Measurements from ENCODE around the gene PROCA1. TPM values are rescaled to one million over a fixed set of nuclear protein-coding genes. Genes with fewer than 3 reads are reported as not detected.

The PROCA1 gene
- total RNA-seq, 1 experiment from 2014 or later, result 4.9 TPM

- Histone ChIP-seq H3K4me3 (ENCODE audit: low read depth in 2 of 2, low read length in 2 of 2) (peak within 1 kb of the TSS; percentile 69 to 96), H3K27me3 (ENCODE audit: control insufficient read depth, insufficient read depth, low read length) (no peaks in the 10 kb centered on the region), H3K4me1 (ENCODE audit: control insufficient read depth, insufficient read depth, low read length) (peaks cover 26% of the 10 kb centered on the region), H3K9me3 (ENCODE audit: control insufficient read depth, insufficient read depth, low read depth, low read length) (no peaks in the 10 kb centered on the region), H3K36me3 (ENCODE audit: control insufficient read depth, insufficient read depth, low read length) (peaks cover 5% of the 10 kb centered on the region), H3K27ac (ENCODE audit: low read length) (peak within 1 kb of the TSS; percentile 81)
- ATAC-seq (peak; percentile 50), DNase-seq (ENCODE audit: low read depth, low spot score) (no peak)
- TSS peak; percentile 69 for BruUV-seq (replicated peaks)
- in situ Hi-C loops (cut with HindIII; ENCODE audit: low pct_unique_long_range_greater_than_20kb, low sequenced_read_pairs) (no loop called here), intact Hi-C loops (cut with micrococcal nuclease; ENCODE audit: unreplicated experiment) (loop anchor here (5.0 to 10.0 kb wide), 2 partner anchors 176 to 224 kb away; partner anchors contain the start of genes DHRS13 and PHF12)
- CTCF ChIA-PET, result interaction anchor here (1.0 to 3.7 kb wide), 4 partner anchors 9 to 225 kb away, joined by 3 to 123 read pairs (median 6); partner anchors contain the start of gene RPL23A
- POLR2A ChIA-PET, result interaction anchor here (0.5 to 3.0 kb wide), 9 partner anchors 11 to 574 kb away, joined by 3 to 26 read pairs (median 6); partner anchors contain the start of genes PHF12 and TRAF4
- TF ChIP-seq SIN3A (IDR thresholded peaks at IDR 0.05; ENCODE audit: borderline replicate concordance, insufficient read depth, low read depth, low read length) (0 out of 2 replicates have a peak, but pooled peaks have one; percentile 18), CTCF (IDR thresholded peaks at IDR 0.05) (no peak)
Measured at GRCh38 chr17:28728364-28729200, 16.9 kb upstream of the PROCA1 start, which contains the start of gene NEK8. NEK8 (plus strand) TSS chr17:28728788; CDS start chr17:28728814, 26 bp downstream.

GRCh38 chr17:28726627-28727491, 15.2 kb upstream of the PROCA1 start:
- TF ChIP-seq TCF7L2 (IDR thresholded peaks at IDR 0.05; ENCODE audit: low read depth, low read length) (no peak; the same call in 1 of the 2 replicates), SIN3A (IDR thresholded peaks at IDR 0.05; ENCODE audit: borderline replicate concordance, insufficient read depth, low read depth, low read length) (0 out of 2 replicates have a peak, but pooled peaks have one; percentile 17), CTCF (IDR thresholded peaks at IDR 0.05) (peak; percentile 99), POLR2AphosphoS5 (IDR thresholded peaks at IDR 0.05; ENCODE audit: low read depth, low read length) (peak; percentile 34; the same call in 1 of the 2 replicates), REST (IDR thresholded peaks at IDR 0.05; ENCODE audit: insufficient read depth in 1 of 2, low read depth in 2 of 2, low read length in 1 of 2) (no peak)
- H3K4me3 ChIP-seq (ENCODE audit: low read depth in 2 of 2, low read length in 2 of 2), result peak overlapping the region; percentile 69 to 96
- H3K27ac ChIP-seq (ENCODE audit: low read length), result peak overlapping the region; percentile 81
- peaks cover 41% of the 10 kb centered on the region for H3K4me1 ChIP-seq (ENCODE audit: control insufficient read depth, insufficient read depth, low read length)
- in situ Hi-C loops (cut with HindIII; ENCODE audit: low pct_unique_long_range_greater_than_20kb, low sequenced_read_pairs) (no loop called here), intact Hi-C loops (cut with micrococcal nuclease; ENCODE audit: unreplicated experiment) (loop anchor here (1.0 to 10.0 kb wide), 3 partner anchors 23 to 225 kb away; partner anchors contain the start of genes DHRS13 and PHF12)
- H3K9me3 ChIP-seq (ENCODE audit: control insufficient read depth, insufficient read depth, low read depth, low read length), result no peaks in the 10 kb centered on the region
- BruUV-seq (replicated peaks), result no TSS peak
- no peaks in the 10 kb centered on the region for H3K27me3 ChIP-seq (ENCODE audit: control insufficient read depth, insufficient read depth, low read length)
- CTCF ChIA-PET, result interaction anchor here (0.6 to 3.7 kb wide), 23 partner anchors 9 to 515 kb away, joined by 3 to 123 read pairs (median 5); partner anchors contain the start of genes DHRS13, PHF12 and TRAF4
- ATAC-seq (peak; percentile 58), DNase-seq (ENCODE audit: low read depth, low spot score) (no peak)
- peaks cover 17% of the 10 kb centered on the region for H3K36me3 ChIP-seq (ENCODE audit: control insufficient read depth, insufficient read depth, low read length)
- POLR2A ChIA-PET, result interaction anchor here (2.1 to 3.0 kb wide), 3 partner anchors 16 to 23 kb away, joined by 11 to 26 read pairs (median 25); partner anchors contain the start of gene TRAF4
